Dedifferentiated amniotic fluid mesenchymal stem cell (primary cell): ENCODE measurements around the gene GALNT2.

Source experiments
- DNase-seq: peaks from one replicate; pipeline ENCODE4 v3.0.0-alpha.2; 2016; ENCODE audit errors: extremely low spot score

The GALNT2 gene

GRCh38 chr1:230129341-230129740, 62.3 kb downstream of the GALNT2 start:
- DNase-seq, result no peak

- no peak for DNase-seq
Observed at GRCh38 chr1:230130172-230130944, 63.3 kb downstream of the GALNT2 start.

GRCh38 chr1:230131457-230131856, 64.4 kb downstream of the GALNT2 start:
- no peak for DNase-seq

- DNase-seq, result no peak
Observed at GRCh38 chr1:230132758-230133157, 65.7 kb downstream of the GALNT2 start.

GRCh38 chr1:230135726-230136125, 68.7 kb downstream of the GALNT2 start:
- DNase-seq, result no peak

GRCh38 chr1:230136453-230137336, 69.7 kb downstream of the GALNT2 start:
- DNase-seq, result no peak

- DNase-seq, result no peak
Observed at GRCh38 chr1:230137337-230137815, 70.3 kb downstream of the GALNT2 start.

GRCh38 chr1:230138561-230139239, 71.7 kb downstream of the GALNT2 start:
- no peak for DNase-seq

- DNase-seq, result no peak
Observed at GRCh38 chr1:230139315-230139714, 72.3 kb downstream of the GALNT2 start.

- DNase-seq, result no peak
Observed at GRCh38 chr1:230139741-230140140, 72.7 kb downstream of the GALNT2 start.

- DNase-seq, result no peak
Observed at GRCh38 chr1:230140221-230141020, 73.4 kb downstream of the GALNT2 start.

- no peak for DNase-seq
Observed at GRCh38 chr1:230141021-230141648, 74.1 kb downstream of the GALNT2 start.

- DNase-seq, result no peak
Observed at GRCh38 chr1:230141797-230142607, 75.0 kb downstream of the GALNT2 start.

GRCh38 chr1:230142608-230143210, 75.7 kb downstream of the GALNT2 start:
- DNase-seq, result no peak

- no peak for DNase-seq
Observed at GRCh38 chr1:230143534-230143933, 76.5 kb downstream of the GALNT2 start.

GRCh38 chr1:230144010-230144614, 77.1 kb downstream of the GALNT2 start:
- DNase-seq, result no peak

- no peak for DNase-seq
Observed at GRCh38 chr1:230144758-230145504, 77.9 kb downstream of the GALNT2 start.

GRCh38 chr1:230145505-230145899, 78.5 kb downstream of the GALNT2 start:
- DNase-seq, result no peak
